HCT116 (cell line): Measurements from ENCODE around the gene FBXL16. TPM values are rescaled to one million over a fixed set of nuclear protein-coding genes. Genes with fewer than 3 reads are reported as not detected.

Source experiments
- ATAC-seq: fragments of 200-7000 bp; cut with Tn5 transposase; 2 replicates; pipeline ENCODE4 v1.9.1; 2020; ENCODE audit warnings: mild to moderate bottlenecking, moderate library complexity
- BruUV-seq: library from RNA; stranded (reverse); fragments of 400-500 nt; replicated peaks from 2 replicates; lab custom pipeline; 2021; lab: Mats Ljungman, UMichigan
- CTCF ChIA-PET: fragments of 300-600 bp; sonication (Branson Sonifier 250); formaldehyde crosslinking; loops from one replicate; lab custom pipeline; 2021; ENCODE audit warnings: antibody characterized with exemption; lab: Charles Lee
- POLR2A ChIA-PET: fragments of 300-600, 350-600 bp; sonication (Branson Sonifier 250); formaldehyde crosslinking; loops from one replicate; lab custom pipeline; 2021; ENCODE audit warnings: antibody characterized with exemption; lab: Charles Lee
- RAD21 ChIA-PET, 2 experiments: fragments of 300-600 bp; sonication (Branson Sonifier 250); formaldehyde crosslinking; loops; one replicate each; lab custom pipeline; 2023; ENCODE audit warnings: low total read pairs in 2 of 2; ENCODE audit not compliant: uncharacterized antibody in 2 of 2, unreplicated experiment in 2 of 2, low non-redundant PET in 1 of 2; lab: Charles Lee
- DNase-seq: peaks from one replicate; pipeline ENCODE4 v3.0.0-alpha.2; 2010; ENCODE audit warnings: low read depth, low spot score
- H2AFZ ChIP-seq: fragments of 200-600 bp; shearing (Covaris generic), sonication (generic); 2 replicates; pipeline ENCODE4 v1.6.1; 2017; ENCODE audit warnings: low read depth, mixed run types, mixed read lengths, antibody characterized with exemption, low read length; ENCODE audit not compliant: poor library complexity, severe bottlenecking
- H3K27ac ChIP-seq: 2 replicates; pipeline ENCODE4 v1.5.1; 2012; ENCODE audit warnings: low read depth, low read length
- H3K27me3 ChIP-seq: fragments of 200-600 bp; sonication (generic); 2 replicates; pipeline ENCODE4 v1.6.1; 2016; ENCODE audit warnings: mixed run types, low read length, mixed read lengths; ENCODE audit not compliant: insufficient read depth
- H3K36me3 ChIP-seq, 2 experiments: fragments of 200-500 bp in 1 of 2; fragments of 200-600 bp in 1 of 2; sonication (Bioruptor generic) in 1 of 2; sonication (generic) in 1 of 2; 2 replicates each; pipeline versions ENCODE4 v1.5.1 to v1.6.1; 2014 to 2016; ENCODE audit warnings: low read length in 2 of 2, inconsistent platforms in 1 of 2, mixed read lengths in 1 of 2, mixed run types in 1 of 2; ENCODE audit not compliant: insufficient read depth in 2 of 2, control insufficient read depth in 1 of 2
- H3K4me1 ChIP-seq, 2 experiments: fragments of 200-600 bp in 1 of 2; sonication (generic) in 1 of 2; 2 replicates each; pipeline versions ENCODE4 v1.5.1 to v1.6.1; 2012 to 2017; ENCODE audit warnings: low read length in 2 of 2, inconsistent platforms in 1 of 2, mild to moderate bottlenecking in 1 of 2, mixed read lengths in 1 of 2, mixed run types in 1 of 2, moderate library complexity in 1 of 2; ENCODE audit not compliant: insufficient read depth in 2 of 2, control insufficient read depth in 1 of 2
- H3K4me2 ChIP-seq: fragments of 200-600 bp; sonication (generic); 2 replicates; pipeline ENCODE4 v1.6.1; 2017; ENCODE audit warnings: mixed run types, low read length, mixed read lengths
- H3K4me3 ChIP-seq, 2 experiments: fragments of 200-600 bp in 1 of 2; sonication (generic) in 1 of 2; replicated peaks in 1 of 2; 2 replicates each; pipeline ENCODE4 v1.5.1; 2011 to 2016; ENCODE audit warnings: low read length in 2 of 2, control low read depth in 1 of 2, low read depth in 1 of 2, mild to moderate bottlenecking in 1 of 2, mixed read lengths in 1 of 2, mixed run types in 1 of 2
- H3K79me2 ChIP-seq: fragments of 200-600 bp; sonication (generic); 2 replicates; pipeline ENCODE4 v1.6.1; 2017; ENCODE audit warnings: mild to moderate bottlenecking, mixed run types, low read length, moderate library complexity, mixed read lengths; ENCODE audit not compliant: insufficient read depth
- H3K9ac ChIP-seq: fragments of 200-600 bp; sonication (generic); 2 replicates; pipeline ENCODE4 v1.6.1; 2016; ENCODE audit warnings: low read length, mixed read lengths
- H3K9me2 ChIP-seq: fragments of 200-600 bp; sonication (generic), shearing (Covaris generic); 2 replicates; pipeline ENCODE4 v1.6.1; 2017; ENCODE audit warnings: mixed run types, mild to moderate bottlenecking, moderate library complexity; ENCODE audit not compliant: insufficient read depth
- H3K9me3 ChIP-seq, 2 experiments: fragments of 200-500 bp in 1 of 2; fragments of 200-600 bp in 1 of 2; sonication (Bioruptor generic) in 1 of 2; sonication (generic) in 1 of 2; 2 replicates each; pipeline ENCODE4 v1.6.1; 2014 to 2017; ENCODE audit warnings: low read length in 2 of 2, mixed read lengths in 2 of 2, inconsistent platforms in 1 of 2, low read depth in 1 of 2, mild to moderate bottlenecking in 1 of 2, mixed run types in 1 of 2, moderate library complexity in 1 of 2; ENCODE audit not compliant: control insufficient read depth in 1 of 2, insufficient read depth in 1 of 2
- H4K20me1 ChIP-seq: fragments of 200-600 bp; sonication (generic), shearing (Covaris generic); 2 replicates; pipeline ENCODE4 v1.6.1; 2017; ENCODE audit warnings: mixed run types, mild to moderate bottlenecking, moderate library complexity; ENCODE audit not compliant: insufficient read depth
- CBX3 ChIP-seq: IDR thresholded peaks from 2 replicates; pipeline ENCODE4 v1.6.1; 2012; ENCODE audit warnings: low read depth
- CEBPB ChIP-seq: IDR thresholded peaks from 2 replicates; pipeline ENCODE4 v1.6.1; 2012; ENCODE audit warnings: low read depth
- EGR1 ChIP-seq: IDR thresholded peaks from 2 replicates; pipeline ENCODE4 v1.6.1; 2012; ENCODE audit warnings: low read depth
- ELF1 ChIP-seq: IDR thresholded peaks from 2 replicates; pipeline ENCODE4 v1.6.1; 2012; ENCODE audit warnings: low read depth, borderline replicate concordance
- EZH2phosphoT487 ChIP-seq: fragments of 200-600 bp; IDR thresholded peaks from 2 replicates; pipeline ENCODE4 v1.6.1; 2018; ENCODE audit warnings: antibody characterized with exemption, borderline replicate concordance
- JUND ChIP-seq: IDR thresholded peaks from 2 replicates; pipeline ENCODE4 v1.6.1; 2012
- POLR2A ChIP-seq: IDR thresholded peaks from 2 replicates; pipeline ENCODE4 v1.7.0; 2011; ENCODE audit warnings: borderline replicate concordance; ENCODE audit not compliant: insufficient read depth, insufficient read length; ENCODE audit errors: extremely low read depth
- POLR2AphosphoS5 ChIP-seq: IDR thresholded peaks from 2 replicates; pipeline ENCODE4 v1.6.1; 2011; ENCODE audit warnings: mild to moderate bottlenecking, low read depth, low read length, moderate library complexity
- RAD21 ChIP-seq: IDR thresholded peaks from 2 replicates; pipeline ENCODE4 v1.6.1; 2012; ENCODE audit warnings: low read depth, mild to moderate bottlenecking
- SIN3A ChIP-seq: IDR thresholded peaks from 2 replicates; pipeline ENCODE4 v1.6.1; 2012; ENCODE audit warnings: low read depth
- SP1 ChIP-seq: IDR thresholded peaks from 2 replicates; pipeline ENCODE4 v1.6.1; 2012; ENCODE audit warnings: low read depth
- TCF7L2 ChIP-seq: IDR thresholded peaks from 2 replicates; pipeline ENCODE4 v1.7.0; 2011; ENCODE audit warnings: borderline replicate concordance, inconsistent platforms; ENCODE audit not compliant: insufficient read depth, insufficient read length; ENCODE audit errors: extremely low read depth
- YY1 ChIP-seq: IDR thresholded peaks from 2 replicates; pipeline ENCODE4 v1.6.1; 2011; ENCODE audit warnings: low read length, low read depth, moderate library complexity, mild to moderate bottlenecking; ENCODE audit not compliant: insufficient replicate concordance; ENCODE audit errors: extremely low read depth
- ZFX ChIP-seq: fragments of 450-650 bp; IDR thresholded peaks from 2 replicates; pipeline ENCODE4 v1.6.1; 2017
- intact Hi-C: fragments of 100-400 bp; cut with micrococcal nuclease; formaldehyde crosslinking; loops from 2 replicates; pipeline ENCODE4 v1.10.0; 2022
- total RNA-seq: library from RNA; stranded (reverse); gene quantifications from one replicate; pipeline ENCODE4 v1.2.1, GENCODE V29; 2021; ENCODE audit not compliant: unreplicated experiment
- TF ChIP-seq, protein P1 (sequence below): IDR thresholded peaks from 2 replicates; pipeline ENCODE4 v1.6.1; 2012
- TF ChIP-seq, protein P2 (sequence below): IDR thresholded peaks from 2 replicates; pipeline ENCODE4 v1.6.1; 2012
- TF ChIP-seq, protein P3 (sequence below): IDR thresholded peaks from 2 replicates; pipeline ENCODE4 v1.6.1; 2011; ENCODE audit warnings: mild to moderate bottlenecking, low read length, moderate library complexity; ENCODE audit not compliant: insufficient replicate concordance; ENCODE audit errors: extremely low read depth
- TF ChIP-seq, protein P4 (sequence below), 3 experiments: fragments of 200-600 bp in 1 of 3; sonication (generic) in 1 of 3; IDR thresholded peaks in 2 of 3; conservative IDR thresholded peaks in 1 of 3; 2 replicates each; pipeline ENCODE4 v1.5.1; 2012 to 2017; ENCODE audit warnings: low read depth in 2 of 3, low read length in 2 of 3, antibody characterized with exemption in 1 of 3, borderline replicate concordance in 1 of 3, control low read depth in 1 of 3, mild to moderate bottlenecking in 1 of 3, mixed read lengths in 1 of 3, mixed run types in 1 of 3, moderate library complexity in 1 of 3; ENCODE audit not compliant: insufficient read depth in 1 of 3

Gene FBXL16
- total RNA-seq, 1 experiment from 2014 or later: 49.7 TPM

DNA sequence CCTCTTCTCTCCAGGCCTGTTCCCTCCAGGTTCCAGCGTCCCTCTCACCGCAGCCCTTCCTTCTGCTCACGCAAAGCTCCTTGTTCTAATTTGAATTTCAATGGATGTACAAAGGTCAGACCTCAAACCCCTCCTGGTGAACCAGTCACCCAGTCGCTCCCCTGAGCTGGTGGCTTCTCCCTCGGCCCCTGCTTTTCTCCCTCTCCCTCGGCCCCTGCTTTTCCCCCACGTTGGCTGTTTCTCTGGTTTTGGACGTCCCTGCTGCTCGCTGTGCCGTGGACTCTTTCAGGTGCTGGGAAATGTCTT lies 46.4 kb upstream of the FBXL16 start:
- RAD21 ChIA-PET: no interaction called here
- no peaks in the 10 kb centered on the region for H3K9me2 ChIP-seq
- DNase-seq (no peak), ATAC-seq (no peak)
- H3K27ac ChIP-seq: no peak overlapping the region
- CTCF ChIA-PET: no interaction called here
- H3K36me3 ChIP-seq: no peaks in the 10 kb centered on the region
- no peaks in the 10 kb centered on the region for H3K79me2 ChIP-seq
- no peak for TF ChIP-seq YY1
- no peak for TF ChIP-seq CEBPB
- TF ChIP-seq EGR1: no peak
- no peak for TF ChIP-seq CBX3
- TF ChIP-seq, protein P1, sequence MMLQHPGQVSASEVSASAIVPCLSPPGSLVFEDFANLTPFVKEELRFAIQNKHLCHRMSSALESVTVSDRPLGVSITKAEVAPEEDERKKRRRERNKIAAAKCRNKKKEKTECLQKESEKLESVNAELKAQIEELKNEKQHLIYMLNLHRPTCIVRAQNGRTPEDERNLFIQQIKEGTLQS: no peak
- TF ChIP-seq POLR2A: no peak
- no peak for TF ChIP-seq RAD21
- TF ChIP-seq, protein P2, sequence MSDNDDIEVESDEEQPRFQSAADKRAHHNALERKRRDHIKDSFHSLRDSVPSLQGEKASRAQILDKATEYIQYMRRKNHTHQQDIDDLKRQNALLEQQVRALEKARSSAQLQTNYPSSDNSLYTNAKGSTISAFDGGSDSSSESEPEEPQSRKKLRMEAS: no peak
- TF ChIP-seq SP1: no peak
- no peak for TF ChIP-seq JUND
- no peak for TF ChIP-seq ELF1
- no peak for TF ChIP-seq EZH2phosphoT487
- TF ChIP-seq SIN3A: no peak
- TF ChIP-seq TCF7L2: no peak
- TF ChIP-seq, protein P3, sequence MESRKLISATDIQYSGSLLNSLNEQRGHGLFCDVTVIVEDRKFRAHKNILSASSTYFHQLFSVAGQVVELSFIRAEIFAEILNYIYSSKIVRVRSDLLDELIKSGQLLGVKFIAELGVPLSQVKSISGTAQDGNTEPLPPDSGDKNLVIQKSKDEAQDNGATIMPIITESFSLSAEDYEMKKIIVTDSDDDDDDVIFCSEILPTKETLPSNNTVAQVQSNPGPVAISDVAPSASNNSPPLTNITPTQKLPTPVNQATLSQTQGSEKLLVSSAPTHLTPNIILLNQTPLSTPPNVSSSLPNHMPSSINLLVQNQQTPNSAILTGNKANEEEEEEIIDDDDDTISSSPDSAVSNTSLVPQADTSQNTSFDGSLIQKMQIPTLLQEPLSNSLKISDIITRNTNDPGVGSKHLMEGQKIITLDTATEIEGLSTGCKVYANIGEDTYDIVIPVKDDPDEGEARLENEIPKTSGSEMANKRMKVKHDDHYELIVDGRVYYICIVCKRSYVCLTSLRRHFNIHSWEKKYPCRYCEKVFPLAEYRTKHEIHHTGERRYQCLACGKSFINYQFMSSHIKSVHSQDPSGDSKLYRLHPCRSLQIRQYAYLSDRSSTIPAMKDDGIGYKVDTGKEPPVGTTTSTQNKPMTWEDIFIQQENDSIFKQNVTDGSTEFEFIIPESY: no peak
- no peak for TF ChIP-seq ZFX
- TF ChIP-seq, protein P4, sequence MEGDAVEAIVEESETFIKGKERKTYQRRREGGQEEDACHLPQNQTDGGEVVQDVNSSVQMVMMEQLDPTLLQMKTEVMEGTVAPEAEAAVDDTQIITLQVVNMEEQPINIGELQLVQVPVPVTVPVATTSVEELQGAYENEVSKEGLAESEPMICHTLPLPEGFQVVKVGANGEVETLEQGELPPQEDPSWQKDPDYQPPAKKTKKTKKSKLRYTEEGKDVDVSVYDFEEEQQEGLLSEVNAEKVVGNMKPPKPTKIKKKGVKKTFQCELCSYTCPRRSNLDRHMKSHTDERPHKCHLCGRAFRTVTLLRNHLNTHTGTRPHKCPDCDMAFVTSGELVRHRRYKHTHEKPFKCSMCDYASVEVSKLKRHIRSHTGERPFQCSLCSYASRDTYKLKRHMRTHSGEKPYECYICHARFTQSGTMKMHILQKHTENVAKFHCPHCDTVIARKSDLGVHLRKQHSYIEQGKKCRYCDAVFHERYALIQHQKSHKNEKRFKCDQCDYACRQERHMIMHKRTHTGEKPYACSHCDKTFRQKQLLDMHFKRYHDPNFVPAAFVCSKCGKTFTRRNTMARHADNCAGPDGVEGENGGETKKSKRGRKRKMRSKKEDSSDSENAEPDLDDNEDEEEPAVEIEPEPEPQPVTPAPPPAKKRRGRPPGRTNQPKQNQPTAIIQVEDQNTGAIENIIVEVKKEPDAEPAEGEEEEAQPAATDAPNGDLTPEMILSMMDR (IDR thresholded peaks at IDR 0.05 in 2 of 3, conservative IDR thresholded peaks at IDR 0.05 in 1 of 3; ENCODE audit: borderline replicate concordance in 1 of 3, insufficient read depth in 1 of 3, low read depth in 2 of 3, low read length in 2 of 3): no peak
- no peak for TF ChIP-seq POLR2AphosphoS5
- no peak overlapping the region for H2AFZ ChIP-seq
- H3K4me1 ChIP-seq: peaks cover 5 to 14% of the 10 kb centered on the region in 2 experiments
- no peaks in the 10 kb centered on the region for H3K27me3 ChIP-seq
- peaks cover 0 to 7% of the 10 kb centered on the region in 2 experiments; a peak in 1 of 4 replicates for H3K9me3 ChIP-seq
- no peak overlapping the region for H3K4me2 ChIP-seq
- no peak overlapping the region for H3K4me3 ChIP-seq
- intact Hi-C loops: no loop called here
- H4K20me1 ChIP-seq: no peaks in the 10 kb centered on the region
- H3K9ac ChIP-seq: no peak overlapping the region
- POLR2A ChIA-PET: no interaction called here
- BruUV-seq: no TSS peak
